MM.1S (cell line): ENCODE measurements around the gene STOX2.

Experiments
- DNase-seq: peaks from one replicate; pipeline ENCODE4 v3.0.0-alpha.2; 2015
- H2AFZ ChIP-seq: fragments of 300-600 bp; sonication (generic); 2 replicates; pipeline ENCODE4 v1.6.0; 2016; ENCODE audit warnings: antibody characterized with exemption, low read length
- H3F3A ChIP-seq: fragments of 300-600 bp; sonication (generic); 2 replicates; pipeline ENCODE4 v1.6.1; 2016; ENCODE audit warnings: mild to moderate bottlenecking, antibody characterized with exemption, low read length, moderate library complexity, mixed read lengths; ENCODE audit not compliant: insufficient read depth
- H3K27ac ChIP-seq: fragments of 300-600 bp; sonication (generic); 2 replicates; pipeline ENCODE4 v1.5.1; 2016; ENCODE audit warnings: mild to moderate bottlenecking, low read length
- H3K27me3 ChIP-seq: fragments of 300-600 bp; sonication (generic); replicated peaks from 2 replicates; pipeline ENCODE4 v1.6.0; 2016; ENCODE audit warnings: low read length; ENCODE audit not compliant: insufficient read depth
- H3K36me3 ChIP-seq: fragments of 300-600 bp; sonication (generic); replicated peaks from 2 replicates; pipeline ENCODE4 v1.6.1; 2016; ENCODE audit warnings: mild to moderate bottlenecking, low read length, mixed read lengths; ENCODE audit not compliant: insufficient read depth
- H3K4me1 ChIP-seq: fragments of 300-600 bp; sonication (generic); 2 replicates; pipeline ENCODE4 v1.6.1; 2016; ENCODE audit warnings: low read length, mixed read lengths
- H3K4me2 ChIP-seq: fragments of 300-600 bp; sonication (generic); 2 replicates; pipeline ENCODE4 v1.6.0; 2016; ENCODE audit warnings: low read depth, low read length
- H3K4me3 ChIP-seq: fragments of 300-600 bp; sonication (generic); 2 replicates; pipeline ENCODE4 v1.5.1; 2016; ENCODE audit warnings: low read length, mixed read lengths
- H3K79me2 ChIP-seq: fragments of 300-600 bp; sonication (generic); 2 replicates; pipeline ENCODE4 v1.6.1; 2016; ENCODE audit warnings: mixed run types, low read length, mixed read lengths
- H3K9ac ChIP-seq: fragments of 300-600 bp; sonication (generic); 2 replicates; pipeline ENCODE4 v1.6.1; 2016; ENCODE audit warnings: low read length, mixed read lengths
- H3K9me2 ChIP-seq: fragments of 300-600 bp; sonication (generic); replicated peaks from 2 replicates; pipeline ENCODE4 v1.6.1; 2016; ENCODE audit warnings: mild to moderate bottlenecking, low read length, mixed read lengths; ENCODE audit not compliant: insufficient read depth
- H3K9me3 ChIP-seq: fragments of 300-600 bp; sonication (generic); replicated peaks from 2 replicates; pipeline ENCODE4 v1.6.1; 2016; ENCODE audit warnings: mild to moderate bottlenecking, low read length, mixed read lengths; ENCODE audit not compliant: insufficient read depth
- H4K20me1 ChIP-seq: fragments of 300-600 bp; sonication (generic); 2 replicates; pipeline ENCODE4 v1.6.1; 2016; ENCODE audit warnings: mild to moderate bottlenecking, low read length, moderate library complexity, mixed read lengths; ENCODE audit not compliant: insufficient read depth
- EZH2 ChIP-seq: fragments of 300-600 bp; sonication (generic); optimal IDR thresholded peaks from 2 replicates; pipeline ENCODE3; 2017; ENCODE audit warnings: low read depth, mild to moderate bottlenecking, antibody characterized with exemption, low read length, mixed read lengths
- EZH2phosphoT487 ChIP-seq: fragments of 300-600 bp; sonication (generic); IDR thresholded peaks from 2 replicates; pipeline ENCODE4 v1.6.1; 2018; ENCODE audit warnings: antibody characterized with exemption, low read length
- TF ChIP-seq, protein P1 (sequence below): fragments of 300-600 bp; sonication (generic); IDR thresholded peaks from 2 replicates; pipeline ENCODE4 v1.5.1; 2016; ENCODE audit warnings: antibody characterized with exemption, low read length, mixed read lengths

STOX2 gene

DNA sequence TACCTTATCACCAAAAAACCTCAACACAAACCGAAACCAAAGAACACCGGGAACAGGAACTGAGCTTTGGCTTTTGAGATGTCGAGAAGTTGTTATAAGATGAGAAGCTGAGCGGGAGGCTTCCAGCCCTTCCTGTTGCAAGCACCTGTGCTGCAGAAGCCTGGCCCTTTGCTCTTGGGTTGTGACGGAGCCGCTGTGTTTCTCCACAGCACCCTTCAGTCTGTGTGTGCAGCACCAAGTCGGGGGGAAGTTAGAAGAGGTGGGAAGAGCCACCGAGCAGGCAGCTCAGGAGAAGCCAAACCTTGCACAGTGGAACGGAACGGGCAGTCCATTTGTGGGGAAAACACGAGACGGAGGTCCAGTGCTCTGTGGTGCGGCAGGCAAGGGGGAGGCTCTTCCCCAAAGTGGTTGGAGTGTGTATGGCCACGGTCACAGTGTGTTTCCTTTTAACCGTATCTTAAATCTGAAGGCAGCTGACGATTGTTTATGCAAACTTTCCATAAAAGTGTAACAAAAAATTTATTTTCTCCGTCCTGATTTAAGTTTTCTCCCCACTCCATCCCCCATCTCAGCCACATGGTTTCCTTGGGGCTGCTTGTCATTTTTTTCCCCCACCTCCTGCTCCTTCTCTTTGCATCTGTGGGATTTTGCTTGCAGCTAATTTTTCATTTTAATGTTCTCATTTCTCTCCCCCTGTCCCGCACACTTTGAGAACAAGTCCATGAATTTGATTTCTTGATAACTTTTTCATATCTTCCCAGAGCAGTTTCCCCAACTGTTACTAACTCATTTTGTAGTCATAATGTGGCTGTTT, 123.7 kb downstream of the STOX2 start:
- H3K27ac ChIP-seq, result no peak overlapping the region
- no peaks in the 10 kb centered on the region for H3K79me2 ChIP-seq
- H3K9me3 ChIP-seq, result no peaks in the 10 kb centered on the region
- TF ChIP-seq, protein P1, sequence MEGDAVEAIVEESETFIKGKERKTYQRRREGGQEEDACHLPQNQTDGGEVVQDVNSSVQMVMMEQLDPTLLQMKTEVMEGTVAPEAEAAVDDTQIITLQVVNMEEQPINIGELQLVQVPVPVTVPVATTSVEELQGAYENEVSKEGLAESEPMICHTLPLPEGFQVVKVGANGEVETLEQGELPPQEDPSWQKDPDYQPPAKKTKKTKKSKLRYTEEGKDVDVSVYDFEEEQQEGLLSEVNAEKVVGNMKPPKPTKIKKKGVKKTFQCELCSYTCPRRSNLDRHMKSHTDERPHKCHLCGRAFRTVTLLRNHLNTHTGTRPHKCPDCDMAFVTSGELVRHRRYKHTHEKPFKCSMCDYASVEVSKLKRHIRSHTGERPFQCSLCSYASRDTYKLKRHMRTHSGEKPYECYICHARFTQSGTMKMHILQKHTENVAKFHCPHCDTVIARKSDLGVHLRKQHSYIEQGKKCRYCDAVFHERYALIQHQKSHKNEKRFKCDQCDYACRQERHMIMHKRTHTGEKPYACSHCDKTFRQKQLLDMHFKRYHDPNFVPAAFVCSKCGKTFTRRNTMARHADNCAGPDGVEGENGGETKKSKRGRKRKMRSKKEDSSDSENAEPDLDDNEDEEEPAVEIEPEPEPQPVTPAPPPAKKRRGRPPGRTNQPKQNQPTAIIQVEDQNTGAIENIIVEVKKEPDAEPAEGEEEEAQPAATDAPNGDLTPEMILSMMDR, result no peak
- TF ChIP-seq EZH2phosphoT487, result no peak
- TF ChIP-seq EZH2, result no peak
- H3K27me3 ChIP-seq, result no peaks in the 10 kb centered on the region
- H3K4me1 ChIP-seq, result no peaks in the 10 kb centered on the region
- no peaks in the 10 kb centered on the region for H3K36me3 ChIP-seq
- no peaks in the 10 kb centered on the region for H4K20me1 ChIP-seq
- no peaks in the 10 kb centered on the region for H3F3A ChIP-seq
- 0 out of 2 replicates have a peak overlapping the region, but pooled peaks have one; percentile 14 for H3K4me3 ChIP-seq
- H2AFZ ChIP-seq, result peak overlapping the region; percentile 61
- peak; percentile 8 for DNase-seq
- H3K9ac ChIP-seq, result no peak overlapping the region
- peak overlapping the region; percentile 13; the same call in 1 of the 2 replicates for H3K4me2 ChIP-seq
- H3K9me2 ChIP-seq, result no peaks in the 10 kb centered on the region

DNA sequence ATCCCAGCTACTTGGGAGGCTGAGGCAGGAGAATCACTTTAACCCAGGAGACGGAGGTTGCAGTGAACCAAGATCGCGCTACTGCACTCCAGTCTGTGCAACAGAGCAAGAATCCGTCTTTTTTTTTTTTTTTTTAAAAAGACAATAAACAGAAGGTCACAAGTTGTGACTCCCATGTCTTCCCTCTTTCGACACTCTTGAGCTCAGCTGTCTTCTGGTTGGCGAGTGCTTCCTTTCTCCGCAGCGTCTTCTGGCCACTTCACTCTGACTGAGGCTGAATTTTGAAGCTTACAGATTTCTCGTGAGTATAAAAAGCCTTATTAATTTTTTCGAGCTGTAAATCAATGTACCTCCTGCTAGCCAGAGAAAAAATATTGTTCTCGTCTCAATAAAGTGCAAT, 124.9 kb downstream of the STOX2 start:
- H3K27me3 ChIP-seq, result no peaks in the 10 kb centered on the region
- H3K4me3 ChIP-seq, result no peak overlapping the region
- TF ChIP-seq EZH2 (no peak), EZH2phosphoT487 (no peak)
- TF ChIP-seq, protein P1, result no peak
- no peaks in the 10 kb centered on the region for H3K9me2 ChIP-seq
- H3K9me3 ChIP-seq, result no peaks in the 10 kb centered on the region
- no peaks in the 10 kb centered on the region for H4K20me1 ChIP-seq
- no peak overlapping the region for H3K27ac ChIP-seq
- H3K4me2 ChIP-seq, result no peak overlapping the region
- no peaks in the 10 kb centered on the region for H3K79me2 ChIP-seq
- H3K9ac ChIP-seq, result no peak overlapping the region
- no peak overlapping the region for H2AFZ ChIP-seq
- no peaks in the 10 kb centered on the region for H3F3A ChIP-seq
- no peak for DNase-seq
- no peaks in the 10 kb centered on the region for H3K36me3 ChIP-seq
- H3K4me1 ChIP-seq, result no peaks in the 10 kb centered on the region

DNA sequence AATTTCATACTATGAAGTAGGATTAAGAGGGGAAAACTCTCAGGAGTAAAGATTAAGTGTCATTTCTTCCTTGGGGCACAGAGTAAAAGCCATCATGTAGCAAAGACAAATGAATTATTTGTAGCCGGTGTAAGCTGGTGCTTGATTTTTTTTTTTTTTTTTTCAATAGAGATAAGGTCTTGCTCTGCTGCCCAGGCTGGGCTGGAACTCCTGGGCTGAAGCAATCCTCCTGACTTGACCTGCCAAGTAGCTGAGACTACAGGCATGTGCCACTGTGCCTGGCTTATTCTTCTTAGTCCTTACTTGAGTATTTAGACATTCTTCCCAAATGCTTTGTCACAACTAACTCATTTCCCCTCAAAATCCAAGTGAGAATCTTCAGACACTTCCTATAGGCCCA, 125.7 kb downstream of the STOX2 start:
- Histone ChIP-seq H2AFZ (no peak overlapping the region), H3K4me2 (no peak overlapping the region), H3F3A (no peaks in the 10 kb centered on the region), H3K9me2 (no peaks in the 10 kb centered on the region), H3K9me3 (no peaks in the 10 kb centered on the region), H3K27me3 (no peaks in the 10 kb centered on the region), H3K4me3 (no peak overlapping the region), H3K79me2 (no peaks in the 10 kb centered on the region), H3K36me3 (no peaks in the 10 kb centered on the region), H3K9ac (no peak overlapping the region), H4K20me1 (no peaks in the 10 kb centered on the region), H3K4me1 (no peaks in the 10 kb centered on the region), H3K27ac (no peak overlapping the region)
- TF ChIP-seq, protein P1, result no peak
- no peak for TF ChIP-seq EZH2
- no peak for DNase-seq
